HCT116 (cell line): ENCODE measurements around the gene PADI3. TPM values are rescaled to one million over a fixed set of nuclear protein-coding genes. Genes with fewer than 3 reads are reported as not detected.

Source experiments
- ATAC-seq: fragments of 200-7000 bp; cut with Tn5 transposase; 2 replicates; pipeline ENCODE4 v1.9.1; 2020; ENCODE audit warnings: mild to moderate bottlenecking, moderate library complexity
- BruUV-seq: library from RNA; stranded (reverse); fragments of 400-500 nt; replicated peaks from 2 replicates; lab custom pipeline; 2021; lab: Mats Ljungman, UMichigan
- CTCF ChIA-PET: fragments of 300-600 bp; sonication (Branson Sonifier 250); formaldehyde crosslinking; loops from one replicate; lab custom pipeline; 2021; ENCODE audit warnings: antibody characterized with exemption; lab: Charles Lee
- POLR2A ChIA-PET: fragments of 300-600, 350-600 bp; sonication (Branson Sonifier 250); formaldehyde crosslinking; loops from one replicate; lab custom pipeline; 2021; ENCODE audit warnings: antibody characterized with exemption; lab: Charles Lee
- RAD21 ChIA-PET, 2 experiments: fragments of 300-600 bp; sonication (Branson Sonifier 250); formaldehyde crosslinking; loops; one replicate each; lab custom pipeline; 2023; ENCODE audit warnings: low total read pairs in 2 of 2; ENCODE audit not compliant: uncharacterized antibody in 2 of 2, unreplicated experiment in 2 of 2, low non-redundant PET in 1 of 2; lab: Charles Lee
- DNase-seq: peaks from one replicate; pipeline ENCODE4 v3.0.0-alpha.2; 2010; ENCODE audit warnings: low read depth, low spot score
- H2AFZ ChIP-seq: fragments of 200-600 bp; shearing (Covaris generic), sonication (generic); 2 replicates; pipeline ENCODE4 v1.6.1; 2017; ENCODE audit warnings: low read depth, mixed run types, mixed read lengths, antibody characterized with exemption, low read length; ENCODE audit not compliant: poor library complexity, severe bottlenecking
- H3K27ac ChIP-seq: 2 replicates; pipeline ENCODE4 v1.5.1; 2012; ENCODE audit warnings: low read depth, low read length
- H3K27me3 ChIP-seq: fragments of 200-600 bp; sonication (generic); 2 replicates; pipeline ENCODE4 v1.6.1; 2016; ENCODE audit warnings: mixed run types, low read length, mixed read lengths; ENCODE audit not compliant: insufficient read depth
- H3K36me3 ChIP-seq, 2 experiments: fragments of 200-500 bp in 1 of 2; fragments of 200-600 bp in 1 of 2; sonication (Bioruptor generic) in 1 of 2; sonication (generic) in 1 of 2; 2 replicates each; pipeline versions ENCODE4 v1.5.1 to v1.6.1; 2014 to 2016; ENCODE audit warnings: low read length in 2 of 2, inconsistent platforms in 1 of 2, mixed read lengths in 1 of 2, mixed run types in 1 of 2; ENCODE audit not compliant: insufficient read depth in 2 of 2, control insufficient read depth in 1 of 2
- H3K4me1 ChIP-seq, 2 experiments: fragments of 200-600 bp in 1 of 2; sonication (generic) in 1 of 2; 2 replicates each; pipeline versions ENCODE4 v1.5.1 to v1.6.1; 2012 to 2017; ENCODE audit warnings: low read length in 2 of 2, inconsistent platforms in 1 of 2, mild to moderate bottlenecking in 1 of 2, mixed read lengths in 1 of 2, mixed run types in 1 of 2, moderate library complexity in 1 of 2; ENCODE audit not compliant: insufficient read depth in 2 of 2, control insufficient read depth in 1 of 2
- H3K4me2 ChIP-seq: fragments of 200-600 bp; sonication (generic); 2 replicates; pipeline ENCODE4 v1.6.1; 2017; ENCODE audit warnings: mixed run types, low read length, mixed read lengths
- H3K4me3 ChIP-seq, 2 experiments: fragments of 200-600 bp in 1 of 2; sonication (generic) in 1 of 2; replicated peaks in 1 of 2; 2 replicates each; pipeline ENCODE4 v1.5.1; 2011 to 2016; ENCODE audit warnings: low read length in 2 of 2, control low read depth in 1 of 2, low read depth in 1 of 2, mild to moderate bottlenecking in 1 of 2, mixed read lengths in 1 of 2, mixed run types in 1 of 2
- H3K79me2 ChIP-seq: fragments of 200-600 bp; sonication (generic); 2 replicates; pipeline ENCODE4 v1.6.1; 2017; ENCODE audit warnings: mild to moderate bottlenecking, mixed run types, low read length, moderate library complexity, mixed read lengths; ENCODE audit not compliant: insufficient read depth
- H3K9ac ChIP-seq: fragments of 200-600 bp; sonication (generic); 2 replicates; pipeline ENCODE4 v1.6.1; 2016; ENCODE audit warnings: low read length, mixed read lengths
- H3K9me2 ChIP-seq: fragments of 200-600 bp; sonication (generic), shearing (Covaris generic); 2 replicates; pipeline ENCODE4 v1.6.1; 2017; ENCODE audit warnings: mixed run types, mild to moderate bottlenecking, moderate library complexity; ENCODE audit not compliant: insufficient read depth
- H3K9me3 ChIP-seq, 2 experiments: fragments of 200-500 bp in 1 of 2; fragments of 200-600 bp in 1 of 2; sonication (Bioruptor generic) in 1 of 2; sonication (generic) in 1 of 2; 2 replicates each; pipeline ENCODE4 v1.6.1; 2014 to 2017; ENCODE audit warnings: low read length in 2 of 2, mixed read lengths in 2 of 2, inconsistent platforms in 1 of 2, low read depth in 1 of 2, mild to moderate bottlenecking in 1 of 2, mixed run types in 1 of 2, moderate library complexity in 1 of 2; ENCODE audit not compliant: control insufficient read depth in 1 of 2, insufficient read depth in 1 of 2
- H4K20me1 ChIP-seq: fragments of 200-600 bp; sonication (generic), shearing (Covaris generic); 2 replicates; pipeline ENCODE4 v1.6.1; 2017; ENCODE audit warnings: mixed run types, mild to moderate bottlenecking, moderate library complexity; ENCODE audit not compliant: insufficient read depth
- ATF3 ChIP-seq: IDR thresholded peaks from 2 replicates; pipeline ENCODE4 v1.6.1; 2012
- CEBPB ChIP-seq: IDR thresholded peaks from 2 replicates; pipeline ENCODE4 v1.6.1; 2012; ENCODE audit warnings: low read depth
- CTCF ChIP-seq, 3 experiments: fragments of 200-600 bp in 1 of 3; sonication (generic) in 1 of 3; IDR thresholded peaks in 2 of 3; conservative IDR thresholded peaks in 1 of 3; 2 replicates each; pipeline ENCODE4 v1.5.1; 2012 to 2017; ENCODE audit warnings: low read depth in 2 of 3, low read length in 2 of 3, antibody characterized with exemption in 1 of 3, borderline replicate concordance in 1 of 3, control low read depth in 1 of 3, mild to moderate bottlenecking in 1 of 3, mixed read lengths in 1 of 3, mixed run types in 1 of 3, moderate library complexity in 1 of 3; ENCODE audit not compliant: insufficient read depth in 1 of 3
- EGR1 ChIP-seq: IDR thresholded peaks from 2 replicates; pipeline ENCODE4 v1.6.1; 2012; ENCODE audit warnings: low read depth
- ELF1 ChIP-seq: IDR thresholded peaks from 2 replicates; pipeline ENCODE4 v1.6.1; 2012; ENCODE audit warnings: low read depth, borderline replicate concordance
- EZH2phosphoT487 ChIP-seq: fragments of 200-600 bp; IDR thresholded peaks from 2 replicates; pipeline ENCODE4 v1.6.1; 2018; ENCODE audit warnings: antibody characterized with exemption, borderline replicate concordance
- JUND ChIP-seq: IDR thresholded peaks from 2 replicates; pipeline ENCODE4 v1.6.1; 2012
- MAX ChIP-seq: IDR thresholded peaks from 2 replicates; pipeline ENCODE4 v1.6.1; 2012
- POLR2AphosphoS5 ChIP-seq: IDR thresholded peaks from 2 replicates; pipeline ENCODE4 v1.6.1; 2011; ENCODE audit warnings: mild to moderate bottlenecking, low read depth, low read length, moderate library complexity
- SIN3A ChIP-seq: IDR thresholded peaks from 2 replicates; pipeline ENCODE4 v1.6.1; 2012; ENCODE audit warnings: low read depth
- SP1 ChIP-seq: IDR thresholded peaks from 2 replicates; pipeline ENCODE4 v1.6.1; 2012; ENCODE audit warnings: low read depth
- SRF ChIP-seq: IDR thresholded peaks from 2 replicates; pipeline ENCODE4 v1.6.1; 2012; ENCODE audit warnings: low read depth
- TCF7L2 ChIP-seq: IDR thresholded peaks from 2 replicates; pipeline ENCODE4 v1.7.0; 2011; ENCODE audit warnings: borderline replicate concordance, inconsistent platforms; ENCODE audit not compliant: insufficient read depth, insufficient read length; ENCODE audit errors: extremely low read depth
- ZBTB33 ChIP-seq: IDR thresholded peaks from 2 replicates; pipeline ENCODE4 v1.6.1; 2011; ENCODE audit warnings: mild to moderate bottlenecking, low read length, moderate library complexity; ENCODE audit not compliant: insufficient replicate concordance; ENCODE audit errors: extremely low read depth
- intact Hi-C: fragments of 100-400 bp; cut with micrococcal nuclease; formaldehyde crosslinking; loops from 2 replicates; pipeline ENCODE4 v1.10.0; 2022
- total RNA-seq: library from RNA; stranded (reverse); gene quantifications from one replicate; pipeline ENCODE4 v1.2.1, GENCODE V29; 2021; ENCODE audit not compliant: unreplicated experiment

PADI3 gene
- total RNA-seq, 1 experiment from 2014 or later: 0.93 TPM

GRCh38 chr1:17306407-17306806 is 57.5 kb downstream of the PADI3 start:
- Histone ChIP-seq H3K27ac (no peak overlapping the region), H3K9ac (no peak overlapping the region), H3K36me3 (no peaks in the 10 kb centered on the region)
- ChIA-PET RAD21 (no interaction called here), POLR2A (no interaction called here)
- ATAC-seq (no peak), DNase-seq (no peak)
- intact Hi-C loops: no loop called here
- TF ChIP-seq EGR1: no peak
- no peak for TF ChIP-seq ATF3
- no peak for TF ChIP-seq ZBTB33
- TF ChIP-seq TCF7L2: no peak
- no peak for TF ChIP-seq CTCF (IDR thresholded peaks at IDR 0.05 in 2 of 3, conservative IDR thresholded peaks at IDR 0.05 in 1 of 3; ENCODE audit: borderline replicate concordance in 1 of 3, insufficient read depth in 1 of 3, low read depth in 2 of 3, low read length in 2 of 3)
- no peak for TF ChIP-seq SRF
- no peak for TF ChIP-seq ELF1
- TF ChIP-seq CEBPB: no peak
- TF ChIP-seq MAX: no peak
- no peak for TF ChIP-seq JUND
- TF ChIP-seq EZH2phosphoT487: no peak
- no peak for TF ChIP-seq POLR2AphosphoS5
- no peak for TF ChIP-seq SP1
- no peak for TF ChIP-seq SIN3A
- TF ChIP-seq, all 23 proteins: peak for 0
- Histone ChIP-seq H2AFZ (no peak overlapping the region), H3K4me2 (no peak overlapping the region), H3K79me2 (no peaks in the 10 kb centered on the region), H3K4me1 (no peaks in the 10 kb centered on the region), H3K4me3 (no peak overlapping the region), H3K27me3 (no peaks in the 10 kb centered on the region), H3K9me2 (no peaks in the 10 kb centered on the region), H3K9me3 (peaks cover 10 to 13% of the 10 kb centered on the region in 2 experiments; a peak in 2 of 4 replicates), H4K20me1 (no peaks in the 10 kb centered on the region)
- CTCF ChIA-PET: no interaction called here
- no TSS peak for BruUV-seq
